Stomach (tissue), 9 donors: ENCODE results near the gene AMHR2. TPM values are rescaled to one million over a fixed set of nuclear protein-coding genes. Genes with fewer than 3 reads are reported as not detected.
"Not testable (repeated sequence)": the region's sequence is repeated elsewhere in the genome, so short reads cannot be mapped to it uniquely, and the experiment has no call there.

Source experiments
- DNase-seq, 2 donors: peaks; one replicate each; pipeline versions ENCODE4 v3.0.0 to v3.0.0-alpha.2; 2013 to 2019
- H3K27ac ChIP-seq, 5 donors: fragments of 200-600 bp in 4 of 5; sonication (generic) in 4 of 5; one replicate each; pipeline ENCODE4 v1.5.1; 2013 to 2019; ENCODE audit warnings: mild to moderate bottlenecking in 1 of 5, moderate library complexity in 1 of 5
- H3K27me3 ChIP-seq, 3 donors: fragments of 200-600 bp; sonication (generic); one replicate each; pipeline ENCODE4 v1.5.1; 2017 to 2019; ENCODE audit warnings: mixed run types in 1 of 3
- H3K36me3 ChIP-seq, 4 donors: fragments of 200-600 bp; sonication (generic); 1 replicate in 3 of 4; 2 replicates in 1 of 4; pipeline ENCODE4 v1.5.1; 2016 to 2019
- H3K4me1 ChIP-seq, 4 donors: fragments of 200-600 bp; sonication (generic); one replicate each; pipeline ENCODE4 v1.5.1; 2016 to 2019
- H3K4me3 ChIP-seq, 4 donors: fragments of 200-600 bp; sonication (generic) in 3 of 4; one replicate each; pipeline ENCODE4 v1.5.1; 2016 to 2019; ENCODE audit warnings: mild to moderate bottlenecking in 1 of 4
- H3K9me3 ChIP-seq, 4 donors: fragments of 200-600 bp; sonication (generic); one replicate each; pipeline ENCODE4 v1.5.1; 2016 to 2019
- EP300 ChIP-seq: sonication (generic); formaldehyde crosslinking; IDR thresholded peaks from one replicate; pipeline ENCODE4 v1.6.1; 2017; ENCODE audit warnings: antibody characterized with exemption
- POLR2A ChIP-seq, 4 donors: fragments of 450-650 bp; IDR thresholded peaks; one replicate each; pipeline ENCODE4 v1.6.1; 2016; ENCODE audit warnings: antibody characterized with exemption in 4 of 4, control low read depth in 2 of 4, mild to moderate bottlenecking in 1 of 4, moderate library complexity in 1 of 4
- POLR2AphosphoS5 ChIP-seq, 3 donors: sonication (generic); formaldehyde crosslinking; IDR thresholded peaks; one replicate each; pipeline ENCODE4 v1.6.1; 2016; ENCODE audit warnings: antibody characterized with exemption in 3 of 3
- WGBS, 5 donors: extraction: QIAGEN DNeasy Blood & Tissue Kit in 3 of 5; methylation state at CpG; one replicate each; pipeline versions ENCODE4 v1.1.5 to v1.1.7; 2013 to 2018; 5-methylcytosine and 5-hydroxymethylcytosine counted together
- intact Hi-C: fragments of 100-400 bp; cut with DNase I; formaldehyde crosslinking; loops from one replicate; pipeline ENCODE4 v1.15.1; 2023; ENCODE audit warnings: low total_unique reads
- polyA plus RNA-seq, 3 donors: library from polyadenylated mRNA; stranded (reverse); fragments of 200-250 nt; gene quantifications; one replicate each; pipeline ENCODE4 v1.2.3, GENCODE V29; 2013
- total RNA-seq, 5 donors: library from RNA; depleted of rRNA; stranded (reverse); fragments of >200 nt; gene quantifications; one replicate each; pipeline versions ENCODE4 v1.1.0 to v1.2.3, GENCODE V29; 2014 to 2016
- TF ChIP-seq, protein P1 (sequence below), 7 experiments: fragments of 450-650 bp in 4 of 7; fragments of 200-600 bp in 3 of 7; sonication (generic) in 3 of 7; IDR thresholded peaks; one replicate each; pipeline ENCODE4 v1.5.1; 2016 to 2019; ENCODE audit warnings: antibody characterized with exemption in 7 of 7, control low read depth in 2 of 7, mild to moderate bottlenecking in 1 of 7
- donor health status: healthy with polysubstance abuse.
- donor health status: Bipolar disorder and iron deficiency.
- donor health status: healthy.

The AMHR2 gene
- total and polyA plus RNA-seq, 8 donors = 0.23 to 1.8 (median 0.25) TPM; not detected in 5

DNA sequence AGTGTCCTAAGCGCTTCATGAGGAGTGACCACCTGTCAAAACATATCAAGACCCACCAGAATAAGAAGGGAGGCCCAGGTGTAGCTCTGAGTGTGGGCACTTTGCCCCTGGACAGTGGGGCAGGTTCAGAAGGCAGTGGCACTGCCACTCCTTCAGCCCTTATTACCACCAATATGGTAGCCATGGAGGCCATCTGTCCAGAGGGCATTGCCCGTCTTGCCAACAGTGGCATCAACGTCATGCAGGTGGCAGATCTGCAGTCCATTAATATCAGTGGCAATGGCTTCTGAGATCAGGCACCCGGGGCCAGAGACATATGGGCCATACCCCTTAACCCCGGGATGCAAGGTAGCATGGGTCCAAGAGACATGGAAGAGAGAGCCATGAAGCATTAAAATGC, 12.7 kb upstream of the AMHR2 start:
- H3K36me3 ChIP-seq = peaks cover 60 to 85% (median 77%) of the 10 kb centered on the region in 4 donors
- WGBS, 5 donors = 94 to 97% (median 97%) methylated on average over 5 of the region's 5 CpGs
- intact Hi-C loops = no loop called here
- no peaks in the 10 kb centered on the region for H3K27me3 ChIP-seq
- H3K9me3 ChIP-seq = no peaks in the 10 kb centered on the region
- H3K4me1 ChIP-seq = peaks cover 0 to 47% (median 24%) of the 10 kb centered on the region in 4 donors
- H3K4me3 ChIP-seq = no peak overlapping the region
- no peak for DNase-seq
- TF ChIP-seq POLR2AphosphoS5 (IDR thresholded peaks at IDR 0.05) (no peak), POLR2A (IDR thresholded peaks at IDR 0.05) (no peak), EP300 (no peak)
- TF ChIP-seq, protein P1, sequence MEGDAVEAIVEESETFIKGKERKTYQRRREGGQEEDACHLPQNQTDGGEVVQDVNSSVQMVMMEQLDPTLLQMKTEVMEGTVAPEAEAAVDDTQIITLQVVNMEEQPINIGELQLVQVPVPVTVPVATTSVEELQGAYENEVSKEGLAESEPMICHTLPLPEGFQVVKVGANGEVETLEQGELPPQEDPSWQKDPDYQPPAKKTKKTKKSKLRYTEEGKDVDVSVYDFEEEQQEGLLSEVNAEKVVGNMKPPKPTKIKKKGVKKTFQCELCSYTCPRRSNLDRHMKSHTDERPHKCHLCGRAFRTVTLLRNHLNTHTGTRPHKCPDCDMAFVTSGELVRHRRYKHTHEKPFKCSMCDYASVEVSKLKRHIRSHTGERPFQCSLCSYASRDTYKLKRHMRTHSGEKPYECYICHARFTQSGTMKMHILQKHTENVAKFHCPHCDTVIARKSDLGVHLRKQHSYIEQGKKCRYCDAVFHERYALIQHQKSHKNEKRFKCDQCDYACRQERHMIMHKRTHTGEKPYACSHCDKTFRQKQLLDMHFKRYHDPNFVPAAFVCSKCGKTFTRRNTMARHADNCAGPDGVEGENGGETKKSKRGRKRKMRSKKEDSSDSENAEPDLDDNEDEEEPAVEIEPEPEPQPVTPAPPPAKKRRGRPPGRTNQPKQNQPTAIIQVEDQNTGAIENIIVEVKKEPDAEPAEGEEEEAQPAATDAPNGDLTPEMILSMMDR (IDR thresholded peaks at IDR 0.05) = no peak
- no peak overlapping the region for H3K27ac ChIP-seq

GRCh38 chr12:53413485-53414204, 10.0 kb upstream of the AMHR2 start:
- Histone ChIP-seq H3K36me3 (peaks cover 35 to 58% (median 50%) of the 10 kb centered on the region in 4 donors), H3K27ac (peak overlapping the region in 1 of 5 donors; percentile 50), H3K4me1 (peaks cover 0 to 55% (median 26%) of the 10 kb centered on the region in 4 donors), H3K4me3 (no peak overlapping the region), H3K27me3 (no peaks in the 10 kb centered on the region), H3K9me3 (no peaks in the 10 kb centered on the region)
- TF ChIP-seq, protein P1 (IDR thresholded peaks at IDR 0.05) = no peak
- TF ChIP-seq POLR2AphosphoS5 (IDR thresholded peaks at IDR 0.05) = no peak
- TF ChIP-seq POLR2A (IDR thresholded peaks at IDR 0.05) = no peak
- no peak for TF ChIP-seq EP300
- intact Hi-C loops = no loop called here
- DNase-seq = no peak
- 72 to 79% (median 77%) methylated on average over 3 of the region's 3 CpGs for WGBS, 5 donors

DNA sequence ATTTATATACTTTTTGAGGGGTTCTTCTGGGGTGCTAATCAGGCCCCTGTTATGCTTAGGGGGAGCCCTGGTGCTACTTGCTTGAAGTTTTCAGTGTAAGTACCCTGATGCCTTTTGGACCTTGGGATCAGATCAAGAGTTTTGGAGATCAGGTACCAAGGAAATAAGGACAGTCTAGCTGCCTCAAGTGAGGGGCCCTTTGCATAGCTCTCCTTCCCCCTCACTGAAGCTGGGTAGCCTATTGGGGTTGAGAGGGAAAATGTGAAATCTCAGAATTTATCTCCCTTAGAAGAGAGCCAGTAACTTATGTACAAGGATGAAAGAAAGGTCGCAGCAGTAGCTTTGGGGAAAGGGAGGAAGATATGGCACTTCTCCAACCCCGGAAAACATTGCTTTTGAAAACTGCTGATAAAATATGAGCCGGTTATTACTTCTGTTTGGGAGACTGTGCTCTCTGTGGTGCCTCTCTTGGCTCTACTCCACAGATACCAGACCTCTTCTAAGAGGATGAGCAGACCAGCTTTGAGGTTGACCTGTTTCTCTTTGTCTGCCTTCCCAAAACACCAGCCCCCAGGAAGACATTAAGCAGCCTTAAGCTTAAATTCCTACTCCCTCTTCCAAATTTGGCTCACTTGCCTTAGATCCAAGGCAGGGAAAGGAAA, 8.8 kb upstream of the AMHR2 start:
- Histone ChIP-seq H3K4me1 (peaks cover 0 to 64% (median 31%) of the 10 kb centered on the region in 4 donors), H3K27ac (peak overlapping the region in 2 of 5 donors; percentile 29 to 39), H3K9me3 (no peaks in the 10 kb centered on the region), H3K27me3 (no peaks in the 10 kb centered on the region), H3K4me3 (no peak overlapping the region), H3K36me3 (peaks cover 22 to 46% (median 38%) of the 10 kb centered on the region in 4 donors)
- WGBS, 5 donors = 8 to 20% (median 16%) methylated on average over 3 of the region's 3 CpGs
- intact Hi-C loops = no loop called here
- TF ChIP-seq POLR2AphosphoS5 (IDR thresholded peaks at IDR 0.05) (no peak), POLR2A (IDR thresholded peaks at IDR 0.05) (no peak), EP300 (no peak)
- TF ChIP-seq, protein P1 (IDR thresholded peaks at IDR 0.05) = no peak
- peak in 1 of 2 donors; percentile 58 for DNase-seq

DNA sequence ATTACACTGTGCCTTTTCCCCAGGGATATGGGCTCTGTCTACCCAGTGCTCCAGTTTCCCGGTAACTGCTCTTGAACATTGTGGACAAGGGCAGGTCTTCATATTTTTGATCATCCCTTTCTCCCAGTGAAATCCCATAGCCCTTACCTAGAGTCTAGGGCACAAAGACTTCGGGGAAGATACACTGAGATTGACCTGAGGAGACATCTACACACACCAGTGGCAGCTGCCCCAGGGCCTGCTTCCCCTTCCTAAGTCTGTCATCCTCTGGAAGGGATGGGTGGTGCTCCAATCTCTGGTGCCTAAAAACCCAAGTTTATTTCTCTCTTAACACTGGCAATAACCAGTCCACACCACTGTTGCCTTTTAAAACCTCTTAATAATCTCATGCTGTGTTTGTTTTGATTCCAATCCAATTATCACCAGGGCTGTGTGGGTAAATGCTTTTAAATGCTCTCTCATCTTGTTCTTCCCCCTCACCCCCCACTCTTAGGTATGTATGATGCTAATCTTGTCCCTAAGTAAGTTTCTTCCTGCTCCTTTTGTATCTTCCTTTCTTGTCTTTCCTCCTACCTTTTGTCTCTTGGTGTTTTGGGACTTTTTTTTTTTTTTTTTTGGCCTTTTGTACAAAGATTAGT, 7.8 kb upstream of the AMHR2 start:
- H3K4me3 ChIP-seq, intact Hi-C loops, H3K9me3 ChIP-seq, H3K27me3 ChIP-seq, DNase-seq: not testable (repeated sequence)
- Histone ChIP-seq H3K4me1 (peaks cover 5 to 72% (median 37%) of the 10 kb centered on the region in 4 donors), H3K36me3 (peaks cover 17 to 36% (median 28%) of the 10 kb centered on the region in 4 donors), H3K27ac (peak overlapping the region in 2 of 5 donors; percentile 26 to 34)
- 58 to 86% (median 66%) methylated on average over 2 of the region's 2 CpGs for WGBS, 5 donors

- H3K27me3 ChIP-seq, H3K27ac ChIP-seq, H3K9me3 ChIP-seq, H3K4me3 ChIP-seq, intact Hi-C loops, DNase-seq: not testable (repeated sequence)
- Histone ChIP-seq H3K36me3 (peaks cover 2 to 21% (median 13%) of the 10 kb centered on the region in 4 donors), H3K4me1 (peaks cover 11 to 74% (median 38%) of the 10 kb centered on the region in 4 donors)
- 74 to 86% (median 79%) methylated on average over 9 of the region's 9 CpGs for WGBS, 5 donors
Measured at GRCh38 chr12:53417291-53417816, 6.3 kb upstream of the AMHR2 start.
